H1 (cell line): ENCODE data around the gene MPV17. TPM values are rescaled to one million over a fixed set of nuclear protein-coding genes. Genes with fewer than 3 reads are reported as not detected.

Experiments
- CEBPB ChIP-seq: IDR thresholded peaks from 2 replicates; pipeline ENCODE4 v1.6.1; 2012; ENCODE audit warnings: low read depth, low read length
- CHD2 ChIP-seq: IDR thresholded peaks from 2 replicates; pipeline ENCODE4 v1.6.1; 2012; ENCODE audit warnings: low read length, improper control_type of control experiment
- CHD7 ChIP-seq: fragments of 300-600 bp; sonication (generic); IDR thresholded peaks from 2 replicates; pipeline ENCODE4 v1.7.1; 2012; ENCODE audit warnings: low read length, moderate library complexity, mild to moderate bottlenecking, inconsistent platforms; ENCODE audit not compliant: insufficient replicate concordance
- FOSL1 ChIP-seq: IDR thresholded peaks from 2 replicates; pipeline ENCODE4 v1.6.1; 2011; ENCODE audit warnings: mild to moderate bottlenecking, low read depth, low read length, moderate library complexity; ENCODE audit not compliant: insufficient read depth
- GTF2F1 ChIP-seq: IDR thresholded peaks from 2 replicates; pipeline ENCODE4 v1.6.1; 2012; ENCODE audit warnings: low read depth, low read length, improper control_type of control experiment, borderline replicate concordance
- POLR2AphosphoS5 ChIP-seq: IDR thresholded peaks from 2 replicates; pipeline ENCODE4 v1.6.1; 2011; ENCODE audit warnings: low read depth, low read length
- RBBP5 ChIP-seq: IDR thresholded peaks from 2 replicates; pipeline ENCODE4 v1.7.1; 2012; ENCODE audit warnings: low read depth, mild to moderate bottlenecking, inconsistent platforms, low read length, moderate library complexity, borderline replicate concordance
- SP4 ChIP-seq: IDR thresholded peaks from 2 replicates; pipeline ENCODE4 v1.6.1; 2012; ENCODE audit warnings: low read length, inconsistent platforms
- SRF ChIP-seq: IDR thresholded peaks from 2 replicates; pipeline ENCODE4 v1.6.1; 2011; ENCODE audit warnings: mild to moderate bottlenecking, low read depth, low read length, moderate library complexity
- TBP ChIP-seq: IDR thresholded peaks from 2 replicates; pipeline ENCODE4 v1.6.1; 2011; ENCODE audit warnings: low read depth, low read length, improper control_type of control experiment
- TCF12 ChIP-seq: IDR thresholded peaks from 2 replicates; pipeline ENCODE4 v1.6.1; 2011; ENCODE audit warnings: low read depth, mild to moderate bottlenecking, low read length
- polyA plus RNA-seq, 7 experiments: library from polyadenylated mRNA; depleted of rRNA in 3 of 7; stranded (reverse) in 5 of 7; unstranded in 2 of 7; fragments of >200 nt in 5 of 7; fragments of 200-250 nt in 2 of 7; gene quantifications; 1 replicate in 5 of 7; 2 replicates in 1 of 7; 4 replicates in 1 of 7; pipeline versions ENCODE4 v1.2.1 to v1.2.3, GENCODE V29; 2011 to 2013; ENCODE audit warnings: missing spikeins in 2 of 7, mixed read lengths in 2 of 7
- total RNA-seq: library from RNA; stranded (reverse); fragmentation: NEBNext Ultra II Directional; extraction: Animal tissue kit (Norgen Biotek cat#: 25700); gene quantifications from 2 replicates; pipeline ENCODE4 v1.2.1, GENCODE V29; 2021

The MPV17 gene
- total and polyA plus RNA-seq, 2 of the 8 experiments (the other 6 are each of a cell fraction or from before 2014, with no cell fraction given): 45.2 to 181 TPM

GRCh38 chr2:27370026-27370815 lies 47.3 kb upstream of the MPV17 start, which contains the start of the genes EIF2B4 and SNX17 (continued):
- TF ChIP-seq RBBP5: peak; percentile 76; the same call in 1 of the 2 replicates
- peak; percentile 56; the same call in 1 of the 2 replicates for TF ChIP-seq POLR2AphosphoS5
- TF ChIP-seq TCF12: 0 out of 2 replicates have a peak, but pooled peaks have one; percentile 59
- TF ChIP-seq SRF: no peak; the same call in 1 of the 2 replicates
- peak; percentile 65; the same call in 1 of the 2 replicates for TF ChIP-seq CEBPB
- TF ChIP-seq SP4: peak; percentile 88
- TF ChIP-seq GTF2F1: no peak
- TF ChIP-seq CHD7: no peak
- no peak for TF ChIP-seq CHD2
- peak; percentile 82 for TF ChIP-seq TBP
- no peak for TF ChIP-seq FOSL1
